Endothelial cell of umbilical vein (primary cell): ENCODE results near the gene AHCY.

ENCODE experiments used
- FOS ChIP-seq: IDR thresholded peaks from 2 replicates; pipeline ENCODE4 v1.6.1; 2011; ENCODE audit warnings: mild to moderate bottlenecking, low read length, moderate library complexity, borderline replicate concordance; ENCODE audit not compliant: insufficient read depth
- POLR2A ChIP-seq: IDR thresholded peaks from 2 replicates; pipeline ENCODE4 v1.6.1; 2012; ENCODE audit warnings: low read depth, mild to moderate bottlenecking, control low read depth, low read length
- TF ChIP-seq, protein P1 (sequence below), 2 donors: IDR thresholded peaks; 1 replicate in 1 of 2; 2 replicates in 1 of 2; pipeline ENCODE4 v1.5.1; 2011; ENCODE audit warnings: low read length in 2 of 2, mild to moderate bottlenecking in 2 of 2, moderate library complexity in 2 of 2, control low read depth in 1 of 2, inconsistent platforms in 1 of 2, low read depth in 1 of 2; ENCODE audit not compliant: insufficient read depth in 1 of 2; ENCODE audit errors: extremely low read depth in 1 of 2

DNA sequence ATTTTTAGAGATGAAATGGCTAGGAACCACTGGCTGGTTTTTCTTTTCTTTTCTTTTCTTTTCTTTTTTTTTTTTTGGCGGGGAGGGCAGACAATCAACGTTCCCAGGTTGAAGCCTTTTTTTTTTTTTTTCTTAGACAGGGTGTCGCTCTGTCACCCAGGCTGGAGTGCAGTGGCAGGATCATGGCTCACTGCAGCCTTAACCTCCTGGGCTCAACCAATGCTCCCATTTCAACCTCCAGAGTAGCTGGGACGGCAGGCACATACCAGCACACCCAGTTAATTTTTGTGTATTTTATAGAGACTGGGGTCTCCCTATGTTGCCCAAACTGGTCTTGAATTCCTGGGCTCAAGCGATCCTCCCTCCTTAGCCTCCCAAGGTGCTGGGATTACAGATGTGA is 41.1 kb upstream of the AHCY start:
- no peak for TF ChIP-seq POLR2A
- TF ChIP-seq, protein P1, sequence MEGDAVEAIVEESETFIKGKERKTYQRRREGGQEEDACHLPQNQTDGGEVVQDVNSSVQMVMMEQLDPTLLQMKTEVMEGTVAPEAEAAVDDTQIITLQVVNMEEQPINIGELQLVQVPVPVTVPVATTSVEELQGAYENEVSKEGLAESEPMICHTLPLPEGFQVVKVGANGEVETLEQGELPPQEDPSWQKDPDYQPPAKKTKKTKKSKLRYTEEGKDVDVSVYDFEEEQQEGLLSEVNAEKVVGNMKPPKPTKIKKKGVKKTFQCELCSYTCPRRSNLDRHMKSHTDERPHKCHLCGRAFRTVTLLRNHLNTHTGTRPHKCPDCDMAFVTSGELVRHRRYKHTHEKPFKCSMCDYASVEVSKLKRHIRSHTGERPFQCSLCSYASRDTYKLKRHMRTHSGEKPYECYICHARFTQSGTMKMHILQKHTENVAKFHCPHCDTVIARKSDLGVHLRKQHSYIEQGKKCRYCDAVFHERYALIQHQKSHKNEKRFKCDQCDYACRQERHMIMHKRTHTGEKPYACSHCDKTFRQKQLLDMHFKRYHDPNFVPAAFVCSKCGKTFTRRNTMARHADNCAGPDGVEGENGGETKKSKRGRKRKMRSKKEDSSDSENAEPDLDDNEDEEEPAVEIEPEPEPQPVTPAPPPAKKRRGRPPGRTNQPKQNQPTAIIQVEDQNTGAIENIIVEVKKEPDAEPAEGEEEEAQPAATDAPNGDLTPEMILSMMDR (IDR thresholded peaks at IDR 0.05; ENCODE audit: extremely low read depth in 1 of 2, insufficient read depth in 1 of 2, low read depth in 1 of 2, low read length in 2 of 2): no peak
- TF ChIP-seq FOS: no peak
